PFSK-1 (cell line): ENCODE measurements around the gene PRELID1.

Experiments used
- FOXP2 ChIP-seq: optimal IDR thresholded peaks from 2 replicates; pipeline ENCODE3; 2011; ENCODE audit warnings: borderline replicate concordance, control low read depth, inconsistent platforms; ENCODE audit not compliant: insufficient read depth; ENCODE audit errors: extremely low read length, extremely low read depth
- POLR2AphosphoS5 ChIP-seq: IDR thresholded peaks from 2 replicates; pipeline ENCODE4 v1.6.1; 2012; ENCODE audit warnings: low read depth, mild to moderate bottlenecking, control low read depth, low read length, moderate library complexity
- REST ChIP-seq, 2 experiments: IDR thresholded peaks; 2 replicates each; pipeline versions ENCODE4 v1.6.1 to v1.8.0; 2011 to 2012; ENCODE audit warnings: low read depth in 2 of 2, low read length in 2 of 2, control low read depth in 1 of 2, inconsistent platforms in 1 of 2, mild to moderate bottlenecking in 1 of 2, moderate library complexity in 1 of 2; ENCODE audit not compliant: insufficient read depth in 1 of 2
- SIN3A ChIP-seq: IDR thresholded peaks from 2 replicates; pipeline ENCODE4 v1.6.1; 2012; ENCODE audit warnings: mild to moderate bottlenecking, low read length, moderate library complexity, borderline replicate concordance; ENCODE audit not compliant: insufficient read depth
- TAF1 ChIP-seq: IDR thresholded peaks from 2 replicates; pipeline ENCODE4 v1.6.1; 2012; ENCODE audit warnings: low read length, control low read depth, borderline replicate concordance; ENCODE audit not compliant: insufficient read depth

The PRELID1 gene

GRCh38 chr5:177291735-177292134 lies 11.9 kb upstream of the PRELID1 start:
- TF ChIP-seq POLR2AphosphoS5 (no peak), TAF1 (no peak), FOXP2 (no peak), SIN3A (no peak), REST (IDR thresholded peaks at IDR 0.05; ENCODE audit: insufficient read depth in 1 of 2, low read depth in 2 of 2, low read length in 2 of 2) (no peak)

- TF ChIP-seq SIN3A (no peak), POLR2AphosphoS5 (no peak), TAF1 (no peak), FOXP2 (no peak), REST (IDR thresholded peaks at IDR 0.05; ENCODE audit: insufficient read depth in 1 of 2, low read depth in 2 of 2, low read length in 2 of 2) (no peak)
Measured at GRCh38 chr5:177293819-177294581, 9.6 kb upstream of the PRELID1 start.

- TF ChIP-seq TAF1: no peak
- TF ChIP-seq FOXP2: no peak
- TF ChIP-seq SIN3A: no peak
- TF ChIP-seq POLR2AphosphoS5: no peak
- no peak for TF ChIP-seq REST (IDR thresholded peaks at IDR 0.05; ENCODE audit: insufficient read depth in 1 of 2, low read depth in 2 of 2, low read length in 2 of 2)
Measured at GRCh38 chr5:177294632-177295031, 9.0 kb upstream of the PRELID1 start.

GRCh38 chr5:177295924-177296323 lies 7.7 kb upstream of the PRELID1 start:
- TF ChIP-seq TAF1 (no peak), FOXP2 (no peak), SIN3A (no peak), POLR2AphosphoS5 (no peak), REST (IDR thresholded peaks at IDR 0.05; ENCODE audit: insufficient read depth in 1 of 2, low read depth in 2 of 2, low read length in 2 of 2) (no peak)

- TF ChIP-seq TAF1 (no peak), POLR2AphosphoS5 (no peak), FOXP2 (no peak), SIN3A (no peak), REST (IDR thresholded peaks at IDR 0.05; ENCODE audit: insufficient read depth in 1 of 2, low read depth in 2 of 2, low read length in 2 of 2) (no peak)
Measured at GRCh38 chr5:177296581-177296980, 7.0 kb upstream of the PRELID1 start.
